GM19372 (cell line): ENCODE results near the gene TBC1D14.

Source experiments
- ATAC-seq: cut with Tn5 transposase; IDR thresholded peaks from one replicate; pipeline ENCODE4 v1.9.1; 2021; ENCODE audit warnings: mild to moderate bottlenecking, low read depth, moderate library complexity; ENCODE audit not compliant: unreplicated experiment

Gene TBC1D14

DNA sequence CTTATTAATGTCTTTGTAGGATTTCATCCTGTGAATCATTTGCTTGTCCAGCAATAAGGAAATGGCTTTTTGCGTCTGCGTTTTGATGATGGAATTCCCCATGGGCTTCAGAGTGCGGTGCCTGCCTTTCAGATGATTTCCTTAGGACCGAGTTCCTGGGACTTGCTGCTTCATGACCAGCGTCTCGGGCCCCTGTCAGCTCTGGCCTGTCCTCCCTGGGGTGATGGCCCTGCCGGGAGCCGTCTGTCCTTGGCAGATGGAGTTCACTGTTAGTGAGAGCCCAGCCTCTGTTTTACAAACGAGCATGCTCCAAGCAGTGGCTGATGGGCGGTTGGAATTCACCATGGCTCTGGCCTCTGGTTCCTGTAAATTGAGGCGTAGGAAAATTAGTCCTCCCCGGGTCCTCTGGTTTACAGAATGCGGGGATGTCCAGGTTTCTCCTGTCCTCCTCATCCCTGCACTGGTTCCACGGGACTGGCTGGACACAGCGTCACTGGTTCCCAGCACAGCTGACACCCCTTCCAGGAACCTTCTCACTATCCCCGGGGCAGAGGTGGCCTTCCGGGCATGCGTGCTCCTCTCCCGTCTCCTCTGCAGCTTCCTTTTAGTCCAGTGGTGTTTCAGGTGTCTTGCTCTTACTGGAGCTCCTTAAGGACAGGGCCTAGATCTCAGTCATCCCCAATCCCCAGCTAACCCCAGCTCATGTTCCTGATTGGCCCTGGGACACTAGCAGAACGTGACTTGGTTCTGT is 34.9 kb downstream of the TBC1D14 start:
- no peak for ATAC-seq

DNA sequence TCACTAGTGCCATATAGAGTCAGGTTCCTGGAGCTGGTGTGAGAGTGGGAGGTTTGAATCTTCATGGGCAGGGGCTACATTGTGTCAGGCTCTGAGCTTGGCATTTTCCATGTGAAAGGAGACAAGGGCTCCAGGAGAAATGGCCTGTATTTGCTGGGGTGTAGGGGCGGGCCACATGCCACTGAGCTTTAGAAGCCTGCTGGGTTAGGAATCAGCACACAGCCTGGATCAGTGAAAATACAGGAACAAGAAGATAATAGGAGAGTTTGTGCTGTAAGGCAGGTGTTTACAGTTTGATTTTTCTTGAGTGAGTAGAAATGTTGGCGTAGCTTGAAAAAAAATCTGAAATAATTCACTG is 35.4 kb downstream of the TBC1D14 start:
- ATAC-seq = no peak

DNA sequence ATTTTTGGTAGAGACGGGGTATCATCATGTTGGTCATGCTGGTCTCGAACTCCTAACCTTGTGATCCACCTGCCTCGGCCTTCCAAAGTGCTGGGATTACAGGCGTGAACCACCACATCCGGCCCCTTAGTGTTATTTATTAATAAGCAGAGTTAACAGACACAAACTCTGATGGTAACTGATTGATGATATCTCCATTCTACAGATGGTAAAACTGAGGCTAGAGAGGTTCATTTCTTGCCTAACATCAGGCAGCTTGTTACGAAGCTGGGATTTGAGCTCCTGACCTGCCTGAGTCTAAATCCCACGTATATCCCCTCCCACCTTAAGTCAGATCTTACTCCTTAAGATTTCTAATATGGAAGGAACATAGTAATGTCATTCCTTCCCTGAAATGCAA is 36.9 kb downstream of the TBC1D14 start:
- no peak for ATAC-seq

- no peak for ATAC-seq
These were observed 38.5 kb downstream of the TBC1D14 start for GRCh38 chr4:6948134-6948460.

DNA sequence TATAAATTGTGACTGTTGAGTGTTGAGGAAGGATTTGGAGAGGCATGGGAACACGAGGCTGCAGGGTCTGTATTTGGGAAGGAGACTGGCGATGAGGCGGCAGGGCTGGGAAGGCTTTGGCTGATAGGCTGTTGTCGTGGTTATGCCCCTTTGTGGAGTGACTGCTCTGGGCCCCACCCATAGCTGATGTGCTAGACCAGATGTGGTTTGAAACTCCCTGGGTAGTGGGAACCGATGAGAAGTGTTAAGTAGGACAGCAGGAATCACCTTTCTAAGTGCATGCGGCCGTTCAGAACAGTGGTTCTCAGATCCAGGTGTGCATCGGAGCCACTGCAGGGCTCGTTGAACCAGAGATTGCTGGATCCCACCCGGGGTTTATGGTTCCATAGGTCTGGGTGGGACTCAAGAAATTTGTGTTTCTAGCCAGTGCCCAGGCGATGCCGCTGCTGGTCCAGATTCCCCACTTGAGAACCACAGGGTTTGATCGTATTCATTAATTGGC is 42.3 kb downstream of the TBC1D14 start:
- no peak for ATAC-seq

DNA sequence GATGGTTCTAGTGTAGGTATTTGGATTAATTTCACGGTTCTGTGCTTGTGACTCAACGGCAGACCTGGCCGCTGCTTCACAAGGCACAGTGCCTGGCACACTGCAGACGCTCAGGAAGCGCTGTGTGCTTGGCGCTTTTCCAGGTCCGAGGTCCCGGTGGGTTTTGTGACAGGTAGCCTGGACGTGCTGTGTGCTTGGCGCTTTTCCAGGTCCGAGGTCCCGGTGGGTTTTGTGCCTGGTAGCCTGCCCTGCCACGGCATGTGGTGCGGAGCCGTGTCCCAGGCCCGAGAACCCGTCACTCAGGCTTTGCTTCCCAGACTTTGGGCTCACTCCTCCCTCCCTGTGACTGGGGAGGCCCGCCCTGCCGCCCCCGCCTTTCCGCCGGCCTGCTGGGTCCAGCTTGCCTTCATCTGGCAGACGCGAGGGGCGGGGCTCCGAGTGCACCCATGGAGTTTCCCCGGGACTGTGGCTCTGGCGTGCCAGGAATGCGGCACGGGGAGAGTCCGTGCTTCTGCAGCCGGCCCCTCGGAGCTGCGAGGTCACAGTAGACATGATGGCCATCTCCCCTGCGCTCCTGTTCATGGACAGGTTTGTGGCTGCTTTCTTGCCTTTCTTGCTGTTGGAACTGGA is 44.2 kb downstream of the TBC1D14 start:
- no peak for ATAC-seq

GRCh38 chr4:6955261-6955911 is 45.8 kb downstream of the TBC1D14 start:
- ATAC-seq = no peak

DNA sequence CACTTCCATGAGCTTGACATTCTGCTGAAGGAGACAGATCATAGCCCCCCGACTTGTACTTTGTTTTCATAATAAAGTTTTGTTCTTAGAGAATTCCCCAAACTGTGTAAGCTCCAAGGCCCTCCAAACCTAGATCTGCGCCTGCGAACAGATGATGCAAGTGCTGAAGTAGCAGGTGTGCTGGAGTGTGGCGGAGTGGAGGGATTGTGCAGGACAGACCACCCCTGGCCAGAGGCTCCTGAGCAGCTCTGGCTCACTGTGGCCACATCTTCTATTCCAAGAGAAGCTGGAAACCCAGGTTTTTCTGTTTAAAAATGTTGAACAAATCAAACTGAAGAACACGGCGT is 46.4 kb downstream of the TBC1D14 start:
- ATAC-seq = no peak

- no peak for ATAC-seq
These were observed 47.0 kb downstream of the TBC1D14 start for GRCh38 chr4:6956434-6957147.

- no peak for ATAC-seq
These were observed 47.5 kb downstream of the TBC1D14 start for GRCh38 chr4:6957148-6957520.

DNA sequence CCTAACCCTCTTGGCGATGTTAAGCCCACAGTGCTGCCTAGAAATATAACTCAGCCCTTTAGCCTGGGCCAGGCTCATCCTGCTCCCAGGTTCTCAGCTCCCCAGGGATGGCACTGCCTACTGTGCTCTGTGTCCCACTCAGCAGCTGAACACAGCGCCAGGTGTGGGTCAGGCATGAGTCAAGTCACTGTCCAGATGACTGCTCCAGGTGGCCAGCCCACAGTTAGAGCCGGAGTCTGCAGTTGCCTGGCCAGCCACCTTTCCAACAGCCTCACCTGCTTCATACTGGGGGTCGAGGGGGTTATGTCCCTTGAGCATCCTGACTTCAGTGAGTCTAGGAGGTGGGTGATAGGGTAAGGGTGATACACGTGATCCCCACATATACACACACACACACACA is 48.4 kb downstream of the TBC1D14 start:
- ATAC-seq = no peak

DNA sequence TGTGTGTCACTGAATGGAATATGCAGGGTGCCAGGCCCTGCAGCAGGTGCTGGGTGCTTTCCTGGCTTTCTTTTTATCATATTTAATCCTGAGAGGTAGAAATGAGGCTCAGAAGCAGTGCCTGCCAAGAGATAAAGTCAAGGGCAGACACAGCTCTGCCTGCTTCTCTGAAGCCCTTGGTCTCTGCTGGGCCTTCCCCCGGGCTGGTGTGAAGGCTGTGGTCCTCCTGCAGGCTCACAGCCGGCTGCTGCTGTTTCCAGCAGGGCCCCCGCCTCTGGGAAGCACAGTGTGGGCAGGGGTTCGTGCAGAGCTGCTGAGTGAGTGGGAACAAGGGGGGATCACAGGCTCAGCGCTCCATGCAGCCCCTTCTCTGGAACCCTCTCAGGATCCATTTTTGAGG is 49.6 kb downstream of the TBC1D14 start:
- no peak for ATAC-seq

GRCh38 chr4:6960154-6960553 is 50.5 kb downstream of the TBC1D14 start:
- ATAC-seq = no peak

GRCh38 chr4:6960628-6961412 is 51.2 kb downstream of the TBC1D14 start:
- ATAC-seq = no peak

DNA sequence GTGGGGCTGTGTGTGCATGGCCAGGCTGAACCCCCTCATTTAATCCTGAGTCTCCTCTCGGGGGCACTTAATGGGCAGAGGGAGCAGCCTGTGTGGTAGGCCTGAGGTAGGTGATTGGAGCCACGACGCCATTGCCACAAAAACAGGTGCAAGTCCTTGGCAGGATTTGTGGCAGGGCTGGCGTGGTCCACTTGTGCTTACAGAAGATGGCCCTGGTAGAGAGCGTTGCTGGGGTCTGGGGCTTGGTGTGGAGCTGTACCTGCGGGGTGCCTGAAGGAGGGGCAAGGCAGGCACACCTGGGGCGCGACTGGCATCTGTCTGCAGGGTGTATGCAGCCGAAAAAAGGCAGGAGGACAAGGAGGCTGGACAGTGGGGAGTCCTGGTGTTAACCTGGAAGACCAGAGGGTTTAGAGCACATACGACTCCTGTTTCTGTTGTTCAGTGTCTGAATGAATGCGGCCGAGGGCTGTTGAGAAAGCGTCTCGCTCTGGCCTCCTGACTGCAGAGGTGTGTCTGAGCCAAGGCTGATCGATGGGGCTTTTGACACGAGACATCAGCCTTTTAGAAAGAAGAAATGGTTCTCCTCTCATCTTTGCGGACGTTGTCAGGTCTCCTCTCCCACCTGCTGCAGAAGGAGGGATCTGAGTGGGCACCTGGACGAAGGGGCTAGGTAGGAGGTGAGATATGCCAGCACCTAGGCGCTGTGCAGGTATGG is 52.0 kb downstream of the TBC1D14 start:
- ATAC-seq = no peak

DNA sequence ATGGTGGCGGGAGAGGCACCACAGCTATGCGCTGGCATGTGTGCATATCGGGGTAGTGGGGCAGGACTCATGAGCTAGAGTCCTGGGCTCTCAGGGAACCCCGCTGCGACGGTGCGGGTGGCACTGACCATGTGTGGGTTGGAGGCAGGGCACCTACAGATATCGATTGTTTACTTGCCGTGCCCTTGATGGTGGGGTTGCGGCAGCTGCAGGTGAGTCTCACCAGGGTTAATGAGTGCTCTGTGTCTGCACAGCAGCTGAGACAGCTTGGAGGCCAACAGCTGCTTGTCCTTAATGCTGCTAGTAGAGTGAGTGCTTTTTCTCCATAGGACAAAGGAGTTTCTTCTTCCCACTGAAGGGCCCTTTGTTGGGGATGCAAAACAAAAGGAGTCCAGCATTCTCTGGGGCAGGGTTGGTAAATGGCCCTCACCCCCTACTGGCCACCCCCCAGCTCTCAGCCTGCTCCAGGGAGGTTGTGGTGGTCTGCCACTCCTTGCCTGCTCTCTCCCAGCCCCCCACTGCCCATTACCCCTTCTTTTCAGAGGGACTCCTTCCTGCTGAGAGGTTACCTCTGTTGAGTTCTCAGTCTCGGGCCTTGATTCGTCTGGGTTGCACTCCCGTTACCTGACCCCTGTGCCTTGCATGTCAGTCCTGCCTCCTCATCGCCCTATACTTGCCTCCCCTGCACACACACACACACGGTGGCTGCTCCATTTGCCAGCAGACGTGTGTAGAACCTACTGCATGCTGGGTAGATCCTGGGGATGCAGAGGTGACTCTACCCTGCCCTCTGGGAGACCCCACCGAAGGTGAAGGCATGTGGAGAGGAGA is 52.8 kb downstream of the TBC1D14 start:
- ATAC-seq = no peak

DNA sequence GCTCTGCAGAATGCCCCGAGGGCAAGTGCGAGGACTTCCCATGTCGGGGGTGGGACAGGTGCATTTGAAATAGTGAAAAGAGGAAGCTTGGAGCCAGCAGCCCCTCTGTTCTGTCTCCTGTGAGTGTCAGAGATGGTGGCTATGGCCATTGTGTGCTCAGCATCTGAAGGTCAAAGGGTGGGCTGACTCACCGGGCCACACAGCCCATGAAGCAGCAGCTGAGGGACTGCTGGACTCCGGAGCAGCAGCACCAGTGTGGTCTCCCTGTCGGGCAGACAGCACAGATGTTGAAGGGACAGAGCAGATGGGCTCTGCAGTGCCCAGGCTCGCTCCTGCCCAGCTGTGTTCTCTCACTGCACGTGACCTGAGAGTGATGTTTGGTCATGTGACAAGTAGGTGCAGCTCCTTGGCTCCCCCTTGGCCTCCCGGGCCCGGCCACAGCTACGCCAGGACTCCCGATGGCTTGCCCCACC is 53.5 kb downstream of the TBC1D14 start:
- no peak for ATAC-seq

GRCh38 chr4:6964858-6965257 is 55.2 kb downstream of the TBC1D14 start:
- ATAC-seq = no peak

- ATAC-seq = no peak
These were observed 55.7 kb downstream of the TBC1D14 start for GRCh38 chr4:6965329-6965728.
